Measurements from ENCODE around the gene SLIT3.

SLIT3 gene

GRCh38 chr5:169002953-169003555, 297.9 kb downstream of the SLIT3 start:
- Histone ChIP-seq H3K4me3 (ENCODE audit: low read length) (no peak overlapping the region), H3K27me3 (ENCODE audit: low read depth, low read length) (peaks cover 35% of the 10 kb centered on the region), H4K20me1 (ENCODE audit: insufficient read depth, low read length) (no peaks in the 10 kb centered on the region), H2AFZ (ENCODE audit: low read depth, low read length) (no peak overlapping the region), H3K9ac (ENCODE audit: low read length) (no peak overlapping the region), H3K4me1 (ENCODE audit: low read length) (no peaks in the 10 kb centered on the region), H3K9me3 (ENCODE audit: insufficient read depth, low read length) (no peaks in the 10 kb centered on the region), H3K79me2 (ENCODE audit: low read length) (no peaks in the 10 kb centered on the region), H3K27ac (ENCODE audit: low read length) (no peak overlapping the region), H3K4me2 (ENCODE audit: low read length) (no peak overlapping the region), H3K36me3 (replicated peaks; ENCODE audit: low read depth, low read length) (no peaks in the 10 kb centered on the region)
- no peak for TF ChIP-seq CTCF (IDR thresholded peaks at IDR 0.05; ENCODE audit: low read depth, low read length)
- no peak for TF ChIP-seq EZH2phosphoT487 (IDR thresholded peaks at IDR 0.05; ENCODE audit: low read depth)

GRCh38 chr5:169001394-169001793, 299.5 kb downstream of the SLIT3 start:
- H3K79me2 ChIP-seq (ENCODE audit: low read length) = no peaks in the 10 kb centered on the region
- H3K4me1 ChIP-seq (ENCODE audit: low read length) = no peaks in the 10 kb centered on the region
- H3K27ac ChIP-seq (ENCODE audit: low read length) = no peak overlapping the region
- H3K36me3 ChIP-seq (replicated peaks; ENCODE audit: low read depth, low read length) = no peaks in the 10 kb centered on the region
- H3K27me3 ChIP-seq (ENCODE audit: low read depth, low read length) = peaks cover 26% of the 10 kb centered on the region
- H2AFZ ChIP-seq (ENCODE audit: low read depth, low read length) = no peak overlapping the region
- no peaks in the 10 kb centered on the region for H4K20me1 ChIP-seq (ENCODE audit: insufficient read depth, low read length)
- H3K4me2 ChIP-seq (ENCODE audit: low read length) = no peak overlapping the region
- TF ChIP-seq CTCF (IDR thresholded peaks at IDR 0.05; ENCODE audit: low read depth, low read length) = no peak
- TF ChIP-seq EZH2phosphoT487 (IDR thresholded peaks at IDR 0.05; ENCODE audit: low read depth) = no peak
- no peak overlapping the region for H3K9ac ChIP-seq (ENCODE audit: low read length)
- no peaks in the 10 kb centered on the region for H3K9me3 ChIP-seq (ENCODE audit: insufficient read depth, low read length)
- H3K4me3 ChIP-seq (ENCODE audit: low read length) = no peak overlapping the region

GRCh38 chr5:168995024-168995423, 305.9 kb downstream of the SLIT3 start:
- Histone ChIP-seq H3K4me1 (ENCODE audit: low read length) (peaks cover under 1% of the 10 kb centered on the region; the same call in 1 of the 2 replicates), H2AFZ (ENCODE audit: low read depth, low read length) (no peak overlapping the region), H3K27me3 (ENCODE audit: low read depth, low read length) (peaks cover 15% of the 10 kb centered on the region), H3K9ac (ENCODE audit: low read length) (no peak overlapping the region), H4K20me1 (ENCODE audit: insufficient read depth, low read length) (no peaks in the 10 kb centered on the region), H3K9me3 (ENCODE audit: insufficient read depth, low read length) (no peaks in the 10 kb centered on the region), H3K36me3 (replicated peaks; ENCODE audit: low read depth, low read length) (no peaks in the 10 kb centered on the region), H3K4me3 (ENCODE audit: low read length) (no peak overlapping the region), H3K27ac (ENCODE audit: low read length) (no peak overlapping the region), H3K79me2 (ENCODE audit: low read length) (no peaks in the 10 kb centered on the region), H3K4me2 (ENCODE audit: low read length) (no peak overlapping the region)
- no peak for TF ChIP-seq CTCF (IDR thresholded peaks at IDR 0.05; ENCODE audit: low read depth, low read length)
- no peak for TF ChIP-seq EZH2phosphoT487 (IDR thresholded peaks at IDR 0.05; ENCODE audit: low read depth)

DNA sequence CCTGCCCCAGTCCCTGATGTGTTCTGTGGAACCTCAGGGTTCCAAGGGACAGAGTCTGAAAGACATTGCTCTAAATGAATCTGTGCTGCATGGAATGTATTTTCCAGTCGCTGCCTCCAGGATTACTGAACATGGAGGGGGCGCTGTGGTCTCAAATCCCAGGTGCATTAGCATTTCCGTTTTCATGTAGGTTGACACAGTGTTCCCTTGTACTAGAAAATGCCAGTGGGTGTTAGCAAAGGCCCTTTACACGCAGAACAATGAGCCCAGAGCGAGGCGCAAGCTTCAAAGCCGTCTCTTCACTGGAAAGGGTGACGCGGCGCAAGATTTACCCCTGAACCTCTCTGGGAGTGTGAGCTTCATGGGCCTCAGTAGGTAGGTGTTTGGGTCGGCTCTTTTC, 308.3 kb downstream of the SLIT3 start:
- Histone ChIP-seq H3K27ac (ENCODE audit: low read length) (no peak overlapping the region), H3K4me2 (ENCODE audit: low read length) (no peak overlapping the region), H2AFZ (ENCODE audit: low read depth, low read length) (no peak overlapping the region)

More for the DNA sequence above, 308.3 kb downstream of the SLIT3 start:
- Histone ChIP-seq H3K4me3 (ENCODE audit: low read length) (no peak overlapping the region), H3K9ac (ENCODE audit: low read length) (no peak overlapping the region), H3K79me2 (ENCODE audit: low read length) (no peaks in the 10 kb centered on the region), H3K9me3 (ENCODE audit: insufficient read depth, low read length) (no peaks in the 10 kb centered on the region), H3K27me3 (ENCODE audit: low read depth, low read length) (peaks cover 38% of the 10 kb centered on the region), H4K20me1 (ENCODE audit: insufficient read depth, low read length) (no peaks in the 10 kb centered on the region), H3K36me3 (replicated peaks; ENCODE audit: low read depth, low read length) (no peaks in the 10 kb centered on the region), H3K4me1 (ENCODE audit: low read length) (peaks cover 13% of the 10 kb centered on the region)
- no peak for TF ChIP-seq EZH2phosphoT487 (IDR thresholded peaks at IDR 0.05; ENCODE audit: low read depth)
- TF ChIP-seq CTCF (IDR thresholded peaks at IDR 0.05; ENCODE audit: low read depth, low read length) = no peak
